ENCODE data around the gene RIC1. TPM values are rescaled to one million over a fixed set of nuclear protein-coding genes. Genes with fewer than 3 reads are reported as not detected.
A peak's percentile ranks its signal among the peaks of the same experiment; 100 is the strongest.

The RIC1 gene
- total RNA-seq, 1 experiment from 2014 or later: 23.1 TPM

DNA sequence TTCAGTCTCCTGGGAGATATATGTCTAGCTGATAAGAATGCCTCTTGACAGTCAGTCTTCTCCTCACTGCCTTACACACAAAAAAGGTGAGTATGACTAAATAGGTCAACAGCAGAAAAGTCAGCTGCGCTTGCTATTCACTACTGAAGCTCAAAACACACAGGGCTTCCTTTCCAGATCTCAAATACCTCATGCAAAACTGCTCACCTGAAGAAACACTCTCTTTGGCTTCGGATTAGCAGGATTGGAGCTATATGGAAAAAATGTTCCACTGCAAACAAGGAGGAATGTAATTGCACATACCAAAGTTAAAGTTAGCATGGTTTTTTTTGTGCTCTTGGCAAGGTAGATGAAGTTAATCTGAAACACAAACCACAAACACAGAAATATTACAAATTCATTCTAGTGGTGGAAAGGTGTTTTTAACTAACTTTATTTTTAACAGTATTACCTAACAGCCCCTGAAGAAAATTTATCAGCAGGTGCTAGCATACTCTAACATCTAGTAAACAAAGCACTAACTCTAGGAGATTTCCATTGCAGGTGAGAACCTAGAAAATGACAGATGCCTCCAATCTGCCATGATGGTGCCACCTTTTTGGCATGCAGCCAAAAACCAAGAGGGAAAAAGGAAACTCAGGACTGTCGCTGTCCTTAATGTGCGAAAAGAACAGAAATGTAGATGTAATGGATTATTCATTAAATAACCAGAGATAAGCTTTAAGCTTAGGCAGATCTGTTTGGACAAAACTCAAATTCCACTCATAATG lies 172.2 kb downstream of the RIC1 start:
- Mint-ChIP-seq H3K27me3 (ENCODE audit: insufficient read depth, unreplicated experiment) (no peaks in the 10 kb centered on the region), H3K27ac (ENCODE audit: low read depth, unreplicated experiment) (no peak overlapping the region), H3K4me1 (ENCODE audit: insufficient read depth, unreplicated experiment) (peaks cover 6% of the 10 kb centered on the region), H3K9me3 (ENCODE audit: unreplicated experiment) (no peaks in the 10 kb centered on the region), H3K4me3 (ENCODE audit: unreplicated experiment) (no peak overlapping the region), H3K36me3 (ENCODE audit: insufficient read depth, unreplicated experiment) (no peaks in the 10 kb centered on the region)
- DNase-seq (ENCODE audit: unreplicated experiment): peak; percentile 10
- intact Hi-C loops (cut with micrococcal nuclease): no loop called here
- BruUV-seq (replicated peaks): no TSS peak
- ChIA-PET POLR2A (interaction anchor here (3.1 kb wide), 1 partner anchor 32 kb away, joined by 12 read pairs; the partner anchor contains the start of gene ERMP1), CTCF (interaction anchor here (0.7 to 1.4 kb wide), 4 partner anchors 24 to 761 kb away, joined by 3 to 5 read pairs (median 3); no protein-coding TSS in a partner anchor)
- no peak for TF ChIP-seq CTCF (IDR thresholded peaks at IDR 0.05; ENCODE audit: unreplicated experiment)

GRCh38 chr9:5801739-5802113 lies 172.8 kb downstream of the RIC1 start:
- intact Hi-C loops (cut with micrococcal nuclease): no loop called here
- H3K4me1 Mint-ChIP-seq (ENCODE audit: insufficient read depth, unreplicated experiment): peaks cover under 1% of the 10 kb centered on the region
- no peak overlapping the region for H3K4me3 Mint-ChIP-seq (ENCODE audit: unreplicated experiment)
- POLR2A ChIA-PET: interaction anchor here (3.1 kb wide), 1 partner anchor 31 kb away, joined by 12 read pairs; the partner anchor contains the start of gene ERMP1
- no peaks in the 10 kb centered on the region for H3K27me3 Mint-ChIP-seq (ENCODE audit: insufficient read depth, unreplicated experiment)
- H3K27ac Mint-ChIP-seq (ENCODE audit: low read depth, unreplicated experiment): no peak overlapping the region
- no peaks in the 10 kb centered on the region for H3K9me3 Mint-ChIP-seq (ENCODE audit: unreplicated experiment)
- CTCF ChIA-PET: interaction anchor here (1.0 to 1.4 kb wide), 2 partner anchors 23 to 31 kb away, joined by 3 to 5 read pairs; no protein-coding TSS in a partner anchor
- no peaks in the 10 kb centered on the region for H3K36me3 Mint-ChIP-seq (ENCODE audit: insufficient read depth, unreplicated experiment)
- no peak for DNase-seq (ENCODE audit: unreplicated experiment)
- BruUV-seq (replicated peaks): no TSS peak
- TF ChIP-seq CTCF (IDR thresholded peaks at IDR 0.05; ENCODE audit: unreplicated experiment): no peak

DNA sequence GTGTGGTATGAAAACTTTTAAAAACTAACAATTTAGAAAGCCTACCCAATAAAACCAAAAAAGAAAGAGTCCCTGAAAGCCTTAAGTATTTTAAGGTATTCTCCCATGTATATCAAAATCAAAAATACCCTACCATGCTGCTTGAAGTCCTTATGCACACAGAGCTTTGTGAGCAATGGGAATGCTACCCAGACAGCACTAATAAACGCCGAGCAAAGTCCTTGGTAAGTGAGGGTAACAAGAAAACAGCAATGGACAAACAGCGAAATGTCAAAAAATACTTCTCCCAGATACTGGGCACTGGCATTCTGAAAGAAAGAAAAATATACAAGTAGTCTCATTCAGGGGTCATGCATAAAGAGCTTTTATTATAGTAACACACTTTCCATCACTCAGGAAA lies 176.6 kb downstream of the RIC1 start:
- H3K36me3 Mint-ChIP-seq (ENCODE audit: insufficient read depth, unreplicated experiment): peaks cover 14% of the 10 kb centered on the region
- H3K9me3 Mint-ChIP-seq (ENCODE audit: unreplicated experiment): no peaks in the 10 kb centered on the region
- H3K27me3 Mint-ChIP-seq (ENCODE audit: insufficient read depth, unreplicated experiment): no peaks in the 10 kb centered on the region
- BruUV-seq (replicated peaks): no TSS peak
- TF ChIP-seq CTCF (IDR thresholded peaks at IDR 0.05; ENCODE audit: unreplicated experiment): no peak
- intact Hi-C loops (cut with micrococcal nuclease): no loop called here
- DNase-seq (ENCODE audit: unreplicated experiment): no peak
- no peaks in the 10 kb centered on the region for H3K4me1 Mint-ChIP-seq (ENCODE audit: insufficient read depth, unreplicated experiment)
- no peak overlapping the region for H3K4me3 Mint-ChIP-seq (ENCODE audit: unreplicated experiment)
- ChIA-PET CTCF (no interaction called here), POLR2A (interaction anchor here (0.6 kb wide), 1 partner anchor 66 kb away, joined by 3 read pairs; no protein-coding TSS in a partner anchor)
- H3K27ac Mint-ChIP-seq (ENCODE audit: low read depth, unreplicated experiment): no peak overlapping the region

DNA sequence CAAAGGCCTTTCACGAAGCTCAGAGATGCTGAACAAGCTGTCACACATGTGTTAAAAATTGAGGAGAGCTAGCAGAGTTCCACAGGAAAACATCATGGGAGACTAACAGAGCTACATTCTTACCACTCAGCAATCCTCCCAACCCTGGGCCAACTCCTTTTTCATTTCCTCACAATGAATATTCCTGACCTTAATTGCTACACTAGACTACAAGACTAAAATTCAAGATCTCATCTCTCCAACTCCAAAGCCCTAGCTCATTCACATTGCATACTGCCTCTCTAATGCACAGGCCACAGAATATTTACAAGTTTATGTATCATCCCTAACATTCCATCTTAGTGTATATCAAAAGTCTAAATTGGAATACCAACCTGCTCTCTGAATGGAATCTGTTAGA lies 182.8 kb downstream of the RIC1 start:
- peaks cover 6% of the 10 kb centered on the region for H3K4me1 Mint-ChIP-seq (ENCODE audit: insufficient read depth, unreplicated experiment)
- POLR2A ChIA-PET: interaction anchor here (1.1 kb wide), 1 partner anchor 945 kb away, joined by 3 read pairs; no protein-coding TSS in a partner anchor
- no peak for DNase-seq (ENCODE audit: unreplicated experiment)
- no peaks in the 10 kb centered on the region for H3K9me3 Mint-ChIP-seq (ENCODE audit: unreplicated experiment)
- BruUV-seq (replicated peaks): no TSS peak
- no peak overlapping the region for H3K4me3 Mint-ChIP-seq (ENCODE audit: unreplicated experiment)
- no peak for TF ChIP-seq CTCF (IDR thresholded peaks at IDR 0.05; ENCODE audit: unreplicated experiment)
- CTCF ChIA-PET: interaction anchor here (0.9 to 1.8 kb wide), 4 partner anchors 13 to 28 kb away, joined by 3 to 7 read pairs (median 4); partner anchors contain the start of gene ERMP1
- H3K36me3 Mint-ChIP-seq (ENCODE audit: insufficient read depth, unreplicated experiment): peaks cover 14% of the 10 kb centered on the region
- intact Hi-C loops (cut with micrococcal nuclease): no loop called here
- no peak overlapping the region for H3K27ac Mint-ChIP-seq (ENCODE audit: low read depth, unreplicated experiment)
- no peaks in the 10 kb centered on the region for H3K27me3 Mint-ChIP-seq (ENCODE audit: insufficient read depth, unreplicated experiment)
